HEK293 (cell line): ENCODE data around the gene CDC42BPA.

ENCODE experiments used
- CTCF ChIA-PET: fragments of 350-600 bp; formaldehyde crosslinking; extraction: SDS; loops from one replicate; lab custom pipeline; 2021; ENCODE audit warnings: antibody characterized with exemption; lab: Yijun Ruan, JAX
- POLR2A ChIA-PET: fragments of 300-600 bp; formaldehyde crosslinking; extraction: SDS; loops from one replicate; lab custom pipeline; 2020; ENCODE audit warnings: antibody characterized with exemption, inconsistent platforms; lab: Yijun Ruan, JAX
- H3K27ac ChIP-seq: fragments of 200-500 bp; sonication (Bioruptor generic); 2 replicates; pipeline ENCODE4 v1.5.1; 2014; ENCODE audit warnings: low read depth, low read length, control low read depth, inconsistent platforms; ENCODE audit errors: extremely low read depth
- H3K36me3 ChIP-seq, 2 experiments: fragments of 200-500 bp in 1 of 2; sonication (Bioruptor generic) in 1 of 2; 1 replicate in 1 of 2; 2 replicates in 1 of 2; pipeline ENCODE4 v1.5.1; 2014 to 2017; ENCODE audit warnings: inconsistent platforms in 2 of 2, low read length in 2 of 2; ENCODE audit not compliant: control insufficient read depth in 2 of 2, insufficient read depth in 1 of 2
- H3K4me1 ChIP-seq: fragments of 200-500 bp; sonication (Bioruptor generic); 2 replicates; pipeline ENCODE4 v1.5.1; 2014; ENCODE audit warnings: mild to moderate bottlenecking, low read length, inconsistent platforms; ENCODE audit not compliant: control insufficient read depth, insufficient read depth
- H3K4me3 ChIP-seq: 2 replicates; pipeline ENCODE4 v1.5.1; 2011; ENCODE audit warnings: low read depth, mild to moderate bottlenecking, control low read depth, low read length, moderate library complexity
- H3K9me3 ChIP-seq: fragments of 200-500 bp; sonication (Bioruptor generic); 2 replicates; pipeline ENCODE4 v1.5.1; 2014; ENCODE audit warnings: low read depth, low read length, inconsistent platforms; ENCODE audit not compliant: control insufficient read depth, insufficient read depth
- BCL11B ChIP-seq: fragments of 450-650 bp; formaldehyde crosslinking; IDR thresholded peaks from 2 replicates; pipeline ENCODE4 v1.5.1; 2016; ENCODE audit warnings: low read depth, missing biosample characterization, missing genetic modification characterization
- GLIS2 ChIP-seq: fragments of 450-650 bp; formaldehyde crosslinking; IDR thresholded peaks from 2 replicates; pipeline ENCODE4 v1.5.1; 2016; ENCODE audit warnings: missing biosample characterization, missing genetic modification characterization
- KLF8 ChIP-seq: fragments of 450-650 bp; formaldehyde crosslinking; IDR thresholded peaks from 2 replicates; pipeline ENCODE4 v1.5.1; 2016; ENCODE audit warnings: missing biosample characterization, missing genetic modification characterization
- RBAK ChIP-seq: fragments of 450-650 bp; formaldehyde crosslinking; IDR thresholded peaks from 2 replicates; pipeline ENCODE4 v1.5.1; 2016; ENCODE audit warnings: missing biosample characterization, missing genetic modification characterization
- ZEB2 ChIP-seq: fragments of 450-650 bp; formaldehyde crosslinking; IDR thresholded peaks from 2 replicates; pipeline ENCODE4 v1.5.1; 2016; ENCODE audit warnings: missing biosample characterization, missing genetic modification characterization
- ZFP3 ChIP-seq: fragments of 450-650 bp; formaldehyde crosslinking; IDR thresholded peaks from 2 replicates; pipeline ENCODE4 v1.5.1; 2016; ENCODE audit warnings: low read depth, missing biosample characterization, missing genetic modification characterization
- ZNF175 ChIP-seq: fragments of 450-650 bp; formaldehyde crosslinking; IDR thresholded peaks from 2 replicates; pipeline ENCODE4 v1.5.1; 2016; ENCODE audit warnings: missing biosample characterization, missing genetic modification characterization
- ZNF184 ChIP-seq: fragments of 450-650 bp; IDR thresholded peaks from 2 replicates; pipeline ENCODE4 v1.5.1; 2018; ENCODE audit warnings: missing biosample characterization, mild to moderate bottlenecking, missing genetic modification characterization
- ZNF2 ChIP-seq: fragments of 450-650 bp; formaldehyde crosslinking; IDR thresholded peaks from 2 replicates; pipeline ENCODE4 v1.5.1; 2016; ENCODE audit warnings: missing biosample characterization, missing genetic modification characterization
- ZNF202 ChIP-seq: fragments of 450-650 bp; formaldehyde crosslinking; IDR thresholded peaks from 2 replicates; pipeline ENCODE4 v1.5.1; 2016; ENCODE audit warnings: missing biosample characterization, missing genetic modification characterization, borderline replicate concordance
- ZNF221 ChIP-seq: fragments of 450-650 bp; formaldehyde crosslinking; IDR thresholded peaks from 2 replicates; pipeline ENCODE4 v1.5.1; 2017; ENCODE audit warnings: missing biosample characterization, missing genetic modification characterization, borderline replicate concordance
- ZNF311 ChIP-seq: fragments of 450-650 bp; formaldehyde crosslinking; IDR thresholded peaks from 2 replicates; pipeline ENCODE4 v1.5.1; 2017; ENCODE audit warnings: missing biosample characterization, missing genetic modification characterization, borderline replicate concordance
- ZNF529 ChIP-seq: fragments of 450-650 bp; formaldehyde crosslinking; IDR thresholded peaks from 2 replicates; pipeline ENCODE4 v1.5.1; 2017; ENCODE audit warnings: missing genetic modification characterization, missing biosample characterization; ENCODE audit not compliant: insufficient replicate concordance
- ZNF600 ChIP-seq: fragments of 450-650 bp; formaldehyde crosslinking; IDR thresholded peaks from 2 replicates; pipeline ENCODE4 v1.5.1; 2016; ENCODE audit warnings: missing biosample characterization, missing genetic modification characterization
- TF ChIP-seq, protein P1 (sequence below): fragments of 450-650 bp; formaldehyde crosslinking; IDR thresholded peaks from 2 replicates; pipeline ENCODE4 v1.5.1; 2016; ENCODE audit warnings: missing biosample characterization, missing genetic modification characterization
- TF ChIP-seq, protein P2 (sequence below): fragments of 450-650 bp; formaldehyde crosslinking; IDR thresholded peaks from 2 replicates; pipeline ENCODE4 v1.5.1; 2016; ENCODE audit warnings: missing biosample characterization, missing genetic modification characterization
- TF ChIP-seq, protein P3 (sequence below): fragments of 450-650 bp; formaldehyde crosslinking; IDR thresholded peaks from 2 replicates; pipeline ENCODE4 v1.5.1; 2016; ENCODE audit warnings: missing biosample characterization, missing genetic modification characterization
- TF ChIP-seq, protein P4 (sequence below): fragments of 450-650 bp; formaldehyde crosslinking; IDR thresholded peaks from 2 replicates; pipeline ENCODE4 v1.5.1; 2017; ENCODE audit warnings: missing biosample characterization, missing genetic modification characterization
- TF ChIP-seq, protein P5 (sequence below): fragments of 450-650 bp; formaldehyde crosslinking; IDR thresholded peaks from 2 replicates; pipeline ENCODE4 v1.5.1; 2016; ENCODE audit warnings: missing biosample characterization, missing genetic modification characterization
- TF ChIP-seq, protein P6 (sequence below): fragments of 450-650 bp; formaldehyde crosslinking; IDR thresholded peaks from 2 replicates; pipeline ENCODE4 v1.5.1; 2016; ENCODE audit warnings: missing biosample characterization, missing genetic modification characterization

The CDC42BPA gene

DNA sequence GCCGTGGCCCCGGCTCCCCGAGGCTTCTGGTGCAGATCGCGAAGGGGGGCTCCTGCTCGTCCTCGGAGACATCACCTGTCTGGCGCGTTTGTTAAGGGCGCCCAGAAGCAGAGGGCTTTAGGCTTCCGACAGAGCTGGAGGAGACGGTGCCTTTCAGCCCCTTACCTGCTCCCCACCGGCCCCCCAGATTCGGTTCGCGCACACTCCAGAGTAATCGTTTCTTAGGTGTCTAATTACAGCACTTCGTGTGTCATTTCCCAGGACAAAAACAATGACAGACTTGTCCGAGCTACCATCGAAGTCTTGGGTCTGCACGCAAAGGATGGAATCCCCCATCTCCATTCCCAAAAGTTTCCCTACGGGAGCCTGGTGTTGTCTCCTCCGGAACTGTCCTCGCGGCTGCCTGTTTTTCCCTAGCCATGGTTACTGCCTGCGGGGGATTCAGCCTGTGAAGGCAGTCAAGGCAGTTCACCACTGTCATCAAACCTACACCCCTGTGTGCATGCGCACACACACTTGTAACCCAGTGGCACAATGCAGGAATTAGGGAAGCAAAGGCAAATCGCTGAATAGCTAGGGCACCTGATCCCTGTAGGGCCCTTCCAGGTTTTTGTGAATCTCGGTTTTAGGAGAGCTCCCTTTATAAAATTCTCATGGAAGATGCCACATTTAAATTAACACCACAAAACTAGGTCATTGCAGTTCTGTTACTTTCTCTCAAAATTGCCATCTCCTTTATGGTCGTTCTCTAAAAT lies 738 bp upstream of the CDC42BPA start (continued):
- TF ChIP-seq, protein P1, sequence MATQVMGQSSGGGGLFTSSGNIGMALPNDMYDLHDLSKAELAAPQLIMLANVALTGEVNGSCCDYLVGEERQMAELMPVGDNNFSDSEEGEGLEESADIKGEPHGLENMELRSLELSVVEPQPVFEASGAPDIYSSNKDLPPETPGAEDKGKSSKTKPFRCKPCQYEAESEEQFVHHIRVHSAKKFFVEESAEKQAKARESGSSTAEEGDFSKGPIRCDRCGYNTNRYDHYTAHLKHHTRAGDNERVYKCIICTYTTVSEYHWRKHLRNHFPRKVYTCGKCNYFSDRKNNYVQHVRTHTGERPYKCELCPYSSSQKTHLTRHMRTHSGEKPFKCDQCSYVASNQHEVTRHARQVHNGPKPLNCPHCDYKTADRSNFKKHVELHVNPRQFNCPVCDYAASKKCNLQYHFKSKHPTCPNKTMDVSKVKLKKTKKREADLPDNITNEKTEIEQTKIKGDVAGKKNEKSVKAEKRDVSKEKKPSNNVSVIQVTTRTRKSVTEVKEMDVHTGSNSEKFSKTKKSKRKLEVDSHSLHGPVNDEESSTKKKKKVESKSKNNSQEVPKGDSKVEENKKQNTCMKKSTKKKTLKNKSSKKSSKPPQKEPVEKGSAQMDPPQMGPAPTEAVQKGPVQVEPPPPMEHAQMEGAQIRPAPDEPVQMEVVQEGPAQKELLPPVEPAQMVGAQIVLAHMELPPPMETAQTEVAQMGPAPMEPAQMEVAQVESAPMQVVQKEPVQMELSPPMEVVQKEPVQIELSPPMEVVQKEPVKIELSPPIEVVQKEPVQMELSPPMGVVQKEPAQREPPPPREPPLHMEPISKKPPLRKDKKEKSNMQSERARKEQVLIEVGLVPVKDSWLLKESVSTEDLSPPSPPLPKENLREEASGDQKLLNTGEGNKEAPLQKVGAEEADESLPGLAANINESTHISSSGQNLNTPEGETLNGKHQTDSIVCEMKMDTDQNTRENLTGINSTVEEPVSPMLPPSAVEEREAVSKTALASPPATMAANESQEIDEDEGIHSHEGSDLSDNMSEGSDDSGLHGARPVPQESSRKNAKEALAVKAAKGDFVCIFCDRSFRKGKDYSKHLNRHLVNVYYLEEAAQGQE (tag by site-specific recombination): peak; percentile 14; the same call in 1 of the 2 replicates
- TF ChIP-seq, protein P2, sequence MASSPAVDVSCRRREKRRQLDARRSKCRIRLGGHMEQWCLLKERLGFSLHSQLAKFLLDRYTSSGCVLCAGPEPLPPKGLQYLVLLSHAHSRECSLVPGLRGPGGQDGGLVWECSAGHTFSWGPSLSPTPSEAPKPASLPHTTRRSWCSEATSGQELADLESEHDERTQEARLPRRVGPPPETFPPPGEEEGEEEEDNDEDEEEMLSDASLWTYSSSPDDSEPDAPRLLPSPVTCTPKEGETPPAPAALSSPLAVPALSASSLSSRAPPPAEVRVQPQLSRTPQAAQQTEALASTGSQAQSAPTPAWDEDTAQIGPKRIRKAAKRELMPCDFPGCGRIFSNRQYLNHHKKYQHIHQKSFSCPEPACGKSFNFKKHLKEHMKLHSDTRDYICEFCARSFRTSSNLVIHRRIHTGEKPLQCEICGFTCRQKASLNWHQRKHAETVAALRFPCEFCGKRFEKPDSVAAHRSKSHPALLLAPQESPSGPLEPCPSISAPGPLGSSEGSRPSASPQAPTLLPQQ (tag by site-specific recombination): peak; percentile 9
- TF ChIP-seq, protein P3, sequence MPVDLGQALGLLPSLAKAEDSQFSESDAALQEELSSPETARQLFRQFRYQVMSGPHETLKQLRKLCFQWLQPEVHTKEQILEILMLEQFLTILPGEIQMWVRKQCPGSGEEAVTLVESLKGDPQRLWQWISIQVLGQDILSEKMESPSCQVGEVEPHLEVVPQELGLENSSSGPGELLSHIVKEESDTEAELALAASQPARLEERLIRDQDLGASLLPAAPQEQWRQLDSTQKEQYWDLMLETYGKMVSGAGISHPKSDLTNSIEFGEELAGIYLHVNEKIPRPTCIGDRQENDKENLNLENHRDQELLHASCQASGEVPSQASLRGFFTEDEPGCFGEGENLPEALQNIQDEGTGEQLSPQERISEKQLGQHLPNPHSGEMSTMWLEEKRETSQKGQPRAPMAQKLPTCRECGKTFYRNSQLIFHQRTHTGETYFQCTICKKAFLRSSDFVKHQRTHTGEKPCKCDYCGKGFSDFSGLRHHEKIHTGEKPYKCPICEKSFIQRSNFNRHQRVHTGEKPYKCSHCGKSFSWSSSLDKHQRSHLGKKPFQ (tag by site-specific recombination): 0 out of 2 replicates have a peak, but pooled peaks have one; percentile 9
- TF ChIP-seq ZNF221 (tag by site-specific recombination) (no peak), ZNF2 (tag by site-specific recombination) (peak; percentile 34; the same call in 1 of the 2 replicates), ZNF175 (tag by site-specific recombination) (no peak), GLIS2 (peak; percentile 41), ZNF311 (no peak), KLF8 (tag by site-specific recombination) (peak; percentile 20; the same call in 1 of the 2 replicates)
- TF ChIP-seq, protein P4, sequence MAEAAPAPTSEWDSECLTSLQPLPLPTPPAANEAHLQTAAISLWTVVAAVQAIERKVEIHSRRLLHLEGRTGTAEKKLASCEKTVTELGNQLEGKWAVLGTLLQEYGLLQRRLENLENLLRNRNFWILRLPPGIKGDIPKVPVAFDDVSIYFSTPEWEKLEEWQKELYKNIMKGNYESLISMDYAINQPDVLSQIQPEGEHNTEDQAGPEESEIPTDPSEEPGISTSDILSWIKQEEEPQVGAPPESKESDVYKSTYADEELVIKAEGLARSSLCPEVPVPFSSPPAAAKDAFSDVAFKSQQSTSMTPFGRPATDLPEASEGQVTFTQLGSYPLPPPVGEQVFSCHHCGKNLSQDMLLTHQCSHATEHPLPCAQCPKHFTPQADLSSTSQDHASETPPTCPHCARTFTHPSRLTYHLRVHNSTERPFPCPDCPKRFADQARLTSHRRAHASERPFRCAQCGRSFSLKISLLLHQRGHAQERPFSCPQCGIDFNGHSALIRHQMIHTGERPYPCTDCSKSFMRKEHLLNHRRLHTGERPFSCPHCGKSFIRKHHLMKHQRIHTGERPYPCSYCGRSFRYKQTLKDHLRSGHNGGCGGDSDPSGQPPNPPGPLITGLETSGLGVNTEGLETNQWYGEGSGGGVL (tag by site-specific recombination): no peak

DNA sequence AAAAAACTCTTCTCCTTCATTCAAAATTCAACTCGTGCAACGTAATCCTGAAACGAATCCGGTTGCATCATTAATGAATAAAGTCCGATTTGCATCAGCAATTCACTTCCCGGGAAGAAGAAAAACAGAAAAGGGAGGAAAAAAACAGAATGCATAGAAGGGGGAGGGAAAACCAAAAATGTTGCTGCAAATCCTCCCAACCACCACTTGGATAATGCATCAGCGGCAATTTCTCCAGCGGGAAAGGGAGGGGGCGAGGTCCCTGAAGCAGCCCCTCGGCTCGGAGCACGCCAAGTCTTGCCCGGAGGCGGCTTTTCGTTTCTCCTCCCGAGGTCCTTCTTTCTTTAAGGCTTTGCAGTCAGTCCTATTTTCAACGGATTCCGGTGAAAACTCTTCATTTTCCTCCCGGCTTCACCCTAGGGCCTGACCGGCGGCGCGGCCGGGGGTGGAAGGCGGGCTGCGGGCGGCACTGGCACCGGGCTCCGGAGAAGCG lies 723 bp downstream of the CDC42BPA start:
- H3K27ac ChIP-seq: peak overlapping the region; percentile 98
- no peak; the same call in 1 of the 2 replicates for TF ChIP-seq ZNF184
- no peak for TF ChIP-seq ZFP3
- TF ChIP-seq, protein P5, sequence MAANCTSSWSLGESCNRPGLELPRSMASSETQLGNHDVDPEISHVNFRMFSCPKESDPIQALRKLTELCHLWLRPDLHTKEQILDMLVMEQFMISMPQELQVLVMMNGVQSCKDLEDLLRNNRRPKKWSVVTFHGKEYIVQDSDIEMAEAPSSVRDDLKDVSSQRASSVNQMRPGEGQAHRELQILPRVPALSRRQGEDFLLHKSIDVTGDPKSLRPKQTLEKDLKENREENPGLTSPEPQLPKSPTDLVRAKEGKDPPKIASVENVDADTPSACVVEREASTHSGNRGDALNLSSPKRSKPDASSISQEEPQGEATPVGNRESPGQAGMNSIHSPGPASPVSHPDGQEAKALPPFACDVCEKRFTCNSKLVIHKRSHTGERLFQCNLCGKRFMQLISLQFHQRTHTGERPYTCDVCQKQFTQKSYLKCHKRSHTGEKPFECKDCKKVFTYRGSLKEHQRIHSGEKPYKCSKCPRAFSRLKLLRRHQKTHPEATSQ: no peak
- no peak for TF ChIP-seq ZNF202
- TF ChIP-seq, protein P6, sequence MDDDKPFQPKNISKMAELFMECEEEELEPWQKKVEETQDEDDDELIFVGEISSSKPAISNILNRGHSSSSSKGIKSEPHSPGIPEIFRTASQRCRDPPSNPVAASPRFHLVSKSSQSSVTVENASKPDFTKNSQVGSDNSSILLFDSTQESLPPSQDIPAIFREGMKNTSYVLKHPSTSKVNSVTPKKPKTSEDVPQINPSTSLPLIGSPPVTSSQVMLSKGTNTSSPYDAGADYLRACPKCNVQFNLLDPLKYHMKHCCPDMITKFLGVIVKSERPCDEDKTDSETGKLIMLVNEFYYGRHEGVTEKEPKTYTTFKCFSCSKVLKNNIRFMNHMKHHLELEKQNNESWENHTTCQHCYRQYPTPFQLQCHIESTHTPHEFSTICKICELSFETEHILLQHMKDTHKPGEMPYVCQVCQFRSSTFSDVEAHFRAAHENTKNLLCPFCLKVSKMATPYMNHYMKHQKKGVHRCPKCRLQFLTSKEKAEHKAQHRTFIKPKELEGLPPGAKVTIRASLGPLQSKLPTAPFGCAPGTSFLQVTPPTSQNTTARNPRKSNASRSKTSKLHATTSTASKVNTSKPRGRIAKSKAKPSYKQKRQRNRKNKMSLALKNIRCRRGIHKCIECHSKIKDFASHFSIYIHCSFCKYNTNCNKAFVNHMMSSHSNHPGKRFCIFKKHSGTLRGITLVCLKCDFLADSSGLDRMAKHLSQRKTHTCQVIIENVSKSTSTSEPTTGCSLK (tag by site-specific recombination): no peak
- TF ChIP-seq ZEB2 (tag by site-specific recombination): peak; percentile 80
- no peak for TF ChIP-seq ZNF529 (tag by site-specific recombination)
- no peak for TF ChIP-seq RBAK
- TF ChIP-seq BCL11B (tag by site-specific recombination): no peak
- TF ChIP-seq, protein P3 (tag by site-specific recombination): no peak
- TF ChIP-seq ZNF600 (tag by site-specific recombination): peak; percentile 40; the same call in 1 of the 2 replicates

More for the DNA sequence above, 723 bp downstream of the CDC42BPA start:
- CTCF ChIA-PET: no interaction called here
- H3K4me3 ChIP-seq: peak overlapping the region; percentile 65
- no peaks in the 10 kb centered on the region for H3K36me3 ChIP-seq
- no peaks in the 10 kb centered on the region for H3K9me3 ChIP-seq
- POLR2A ChIA-PET: interaction anchor here (1.4 to 1.9 kb wide), 2 partner anchors 11 to 40 kb away, joined by 6 to 10 read pairs; no protein-coding TSS in a partner anchor
- no peaks in the 10 kb centered on the region for H3K4me1 ChIP-seq
